GM19099 (cell line): ENCODE data around the gene KCNQ1.

Experiments
- POLR2A ChIP-seq: IDR thresholded peaks from 3 replicates; pipeline ENCODE4 v1.6.1; 2011; ENCODE audit warnings: low read depth; ENCODE audit not compliant: insufficient read length; ENCODE audit errors: extremely low read depth

The KCNQ1 gene

DNA sequence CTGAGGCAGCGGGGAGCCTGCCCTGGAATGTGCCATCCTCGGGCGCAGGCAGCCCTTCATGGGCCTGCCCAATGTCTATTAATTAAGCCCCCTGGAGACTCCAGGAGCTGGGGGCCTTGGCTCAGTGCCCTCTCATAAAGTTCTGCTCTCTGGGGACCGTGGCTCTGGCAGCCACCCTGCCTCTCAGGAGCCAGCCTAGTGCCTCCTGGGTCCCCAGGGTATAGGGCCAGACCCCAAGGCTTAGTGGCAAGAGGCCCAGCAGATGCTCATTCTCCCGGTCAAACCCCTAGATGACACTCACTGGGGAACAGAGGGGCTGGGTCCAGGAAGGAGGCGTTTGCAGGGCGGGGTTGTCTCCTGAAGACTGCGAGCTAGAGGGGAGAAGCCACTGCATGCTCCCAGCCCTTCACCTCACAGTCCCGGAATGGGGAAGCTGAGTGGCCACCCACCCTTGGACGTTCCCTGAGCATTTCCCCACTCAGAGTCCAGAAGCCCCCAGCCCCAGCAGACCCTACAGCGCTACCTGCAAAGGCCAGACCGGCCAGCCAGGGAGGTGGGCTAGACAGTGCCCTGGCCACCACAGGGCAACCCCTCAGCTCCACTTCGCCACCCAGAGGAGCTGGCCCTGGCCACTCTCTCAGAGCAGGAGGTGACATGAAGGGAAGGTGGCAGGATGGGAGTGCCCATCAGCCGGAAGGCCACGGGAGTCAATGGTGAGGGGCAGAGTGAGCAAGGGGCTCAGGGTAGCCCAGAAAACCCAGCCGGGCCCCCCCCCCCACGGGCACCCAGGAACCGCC is 357.8 kb downstream of the KCNQ1 start:
- TF ChIP-seq POLR2A: no peak

DNA sequence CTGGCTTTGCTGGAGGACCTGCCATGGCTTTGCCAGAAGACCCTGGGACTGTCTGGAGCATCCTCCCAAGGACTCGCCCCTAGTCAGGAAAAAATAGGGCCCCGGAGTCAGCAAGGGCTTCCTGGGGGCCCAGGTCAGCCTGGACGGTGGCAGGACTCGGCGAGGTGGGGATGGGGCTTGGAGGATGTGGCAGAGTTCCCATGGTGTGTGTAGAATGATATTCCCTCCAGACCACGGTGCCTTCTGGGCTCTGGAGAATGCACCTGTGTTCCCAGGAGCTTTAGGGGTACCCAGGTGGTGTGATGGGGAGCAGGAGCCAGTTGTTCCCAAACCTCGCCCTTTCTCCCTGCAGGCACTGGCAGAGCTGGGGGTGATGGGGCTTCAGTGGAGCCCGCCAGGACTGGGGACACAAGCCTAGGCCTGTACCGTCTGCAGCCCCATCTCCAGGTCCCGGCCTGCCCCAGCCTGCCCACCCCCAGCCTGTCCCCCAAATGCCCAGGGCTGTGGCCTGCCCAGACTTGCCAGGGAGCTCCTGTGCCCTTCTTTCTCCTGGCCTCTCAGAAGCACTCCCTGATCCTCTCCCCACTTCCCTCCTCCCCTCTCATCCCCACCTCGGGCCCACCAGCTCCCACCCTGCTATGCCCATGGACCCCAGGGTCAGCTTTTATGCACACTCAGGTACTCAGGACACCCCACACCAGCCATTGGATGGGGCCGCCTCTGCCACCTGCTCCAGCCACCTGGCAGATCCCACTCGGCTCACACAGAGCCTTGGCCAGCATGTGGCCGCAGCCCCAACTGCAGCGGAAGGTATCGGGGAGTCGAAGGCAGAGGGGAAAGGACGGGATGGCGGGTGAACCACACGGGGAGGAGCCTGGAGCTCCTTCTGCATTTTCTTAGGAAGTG is 358.6 kb downstream of the KCNQ1 start:
- TF ChIP-seq POLR2A: no peak

GRCh38 chr11:2804189-2804588 is 359.4 kb downstream of the KCNQ1 start:
- TF ChIP-seq POLR2A: no peak

DNA sequence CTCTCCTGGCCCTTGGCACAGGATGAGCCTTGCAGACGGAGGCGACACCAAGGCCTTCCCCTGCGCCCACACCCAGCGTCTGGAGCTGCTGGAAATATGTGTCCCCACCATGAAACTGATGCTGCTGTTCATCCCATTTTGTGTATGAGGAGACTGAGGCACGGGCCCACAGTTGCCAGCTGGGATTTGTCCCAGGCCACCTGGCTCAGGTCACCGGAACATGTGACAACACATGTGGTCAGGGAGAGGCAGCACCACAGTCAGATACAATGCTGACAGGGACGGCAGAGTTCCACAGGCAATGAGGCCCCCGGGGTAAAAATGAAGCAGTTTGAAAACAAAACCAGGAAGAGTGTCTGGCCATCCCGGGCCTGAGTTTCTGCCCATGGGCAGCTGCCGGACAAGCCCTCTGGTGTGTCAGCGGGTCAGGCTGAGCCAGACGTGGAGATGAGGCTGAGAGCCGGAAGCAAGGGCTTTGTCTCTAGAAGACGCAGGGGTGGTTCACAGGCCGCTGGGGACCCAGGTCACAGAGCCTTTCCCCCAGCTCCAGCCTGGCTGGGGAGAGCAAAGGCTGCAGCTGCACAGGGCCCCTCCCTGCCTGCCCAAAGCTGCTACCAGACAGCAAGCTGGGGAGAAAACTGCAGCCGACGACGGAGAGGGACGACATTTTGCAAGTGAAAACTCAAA is 360.0 kb downstream of the KCNQ1 start:
- no peak for TF ChIP-seq POLR2A

DNA sequence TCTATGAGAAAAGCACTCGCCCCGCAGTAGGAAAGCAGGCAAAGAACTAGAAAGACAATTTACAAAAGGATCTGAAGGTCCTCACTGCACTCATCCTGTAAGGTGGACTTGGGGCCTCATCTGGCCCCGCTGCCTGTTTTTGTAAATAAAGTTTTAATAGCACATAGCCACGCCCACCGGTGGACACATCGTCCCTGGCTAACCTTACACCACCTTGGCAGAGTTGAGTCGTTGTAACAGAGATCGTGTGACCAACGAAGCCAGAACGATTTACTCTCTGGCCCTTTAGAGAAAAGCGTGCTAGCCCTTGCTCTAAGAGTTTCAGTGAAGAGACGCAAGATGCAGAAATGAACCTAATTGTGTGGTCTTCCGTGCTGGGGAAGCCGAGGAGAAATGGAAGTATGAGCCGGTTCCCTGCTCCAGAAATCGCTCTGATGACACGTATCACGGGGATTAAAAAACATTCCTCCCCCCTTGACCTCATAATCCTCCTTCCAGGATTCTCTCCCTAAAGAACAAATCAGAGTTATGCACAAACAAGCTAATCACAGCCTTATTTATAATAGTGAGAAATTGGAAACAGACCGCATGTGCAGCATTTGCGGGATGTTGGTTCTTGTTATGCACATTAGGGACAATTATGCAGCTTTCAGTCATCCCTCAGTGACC is 360.7 kb downstream of the KCNQ1 start:
- TF ChIP-seq POLR2A: no peak

DNA sequence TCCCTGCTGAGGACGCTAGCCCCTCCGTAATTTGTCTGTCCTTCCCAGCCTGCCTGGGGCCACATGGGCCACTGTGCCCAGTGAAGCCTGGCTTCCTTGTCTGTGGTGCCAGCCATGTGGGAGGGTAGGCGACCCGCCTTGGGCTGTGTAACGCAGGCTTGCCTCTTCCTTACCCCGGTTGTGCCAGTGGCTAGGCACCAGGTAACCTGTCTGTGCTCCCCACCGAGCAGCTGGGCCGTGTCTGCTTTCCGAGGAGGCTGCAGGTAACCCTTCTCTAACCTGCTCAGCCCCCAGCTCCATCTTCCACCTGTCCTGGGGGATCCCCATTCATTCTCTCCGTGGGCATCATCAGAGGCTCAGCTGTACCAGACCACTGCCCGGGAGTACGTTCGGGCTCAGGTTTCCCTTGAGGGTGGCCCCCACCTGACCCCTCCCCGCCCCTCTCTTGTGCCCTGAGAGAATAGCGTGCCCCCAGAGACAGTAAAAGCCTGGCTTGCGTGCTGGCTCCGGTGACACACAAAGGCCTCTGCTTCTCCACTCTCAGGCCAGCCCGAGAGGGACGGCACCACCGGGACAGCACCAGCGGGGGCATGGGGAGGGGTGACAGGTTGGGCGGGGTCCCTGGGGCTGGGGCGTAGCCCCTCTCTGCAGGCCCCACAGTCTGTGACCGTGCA is 361.7 kb downstream of the KCNQ1 start:
- TF ChIP-seq POLR2A: no peak

- TF ChIP-seq POLR2A: no peak
Observed at GRCh38 chr11:2807025-2807681, 362.3 kb downstream of the KCNQ1 start.

DNA sequence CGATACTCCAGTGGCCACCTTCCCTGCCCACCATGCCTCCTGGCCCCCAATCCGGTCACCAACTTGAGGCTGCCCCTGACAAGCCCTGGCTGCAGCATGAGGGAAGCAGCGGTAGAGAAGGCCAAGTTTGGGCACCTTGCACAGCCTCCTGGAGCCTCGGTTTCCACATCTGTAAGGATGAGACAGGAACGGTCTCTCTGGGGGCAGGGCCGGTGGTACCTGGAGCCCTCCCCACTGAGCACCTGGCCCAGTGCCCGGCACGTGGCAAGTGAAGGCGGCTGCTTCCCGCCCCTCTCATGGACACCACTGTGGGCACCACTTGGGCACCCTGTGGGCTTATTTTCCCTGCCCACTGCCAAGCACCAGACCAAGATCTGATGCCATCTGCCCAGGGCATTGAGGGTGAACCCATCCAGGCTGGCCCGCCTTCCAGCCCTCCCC is 363.0 kb downstream of the KCNQ1 start:
- TF ChIP-seq POLR2A: no peak

DNA sequence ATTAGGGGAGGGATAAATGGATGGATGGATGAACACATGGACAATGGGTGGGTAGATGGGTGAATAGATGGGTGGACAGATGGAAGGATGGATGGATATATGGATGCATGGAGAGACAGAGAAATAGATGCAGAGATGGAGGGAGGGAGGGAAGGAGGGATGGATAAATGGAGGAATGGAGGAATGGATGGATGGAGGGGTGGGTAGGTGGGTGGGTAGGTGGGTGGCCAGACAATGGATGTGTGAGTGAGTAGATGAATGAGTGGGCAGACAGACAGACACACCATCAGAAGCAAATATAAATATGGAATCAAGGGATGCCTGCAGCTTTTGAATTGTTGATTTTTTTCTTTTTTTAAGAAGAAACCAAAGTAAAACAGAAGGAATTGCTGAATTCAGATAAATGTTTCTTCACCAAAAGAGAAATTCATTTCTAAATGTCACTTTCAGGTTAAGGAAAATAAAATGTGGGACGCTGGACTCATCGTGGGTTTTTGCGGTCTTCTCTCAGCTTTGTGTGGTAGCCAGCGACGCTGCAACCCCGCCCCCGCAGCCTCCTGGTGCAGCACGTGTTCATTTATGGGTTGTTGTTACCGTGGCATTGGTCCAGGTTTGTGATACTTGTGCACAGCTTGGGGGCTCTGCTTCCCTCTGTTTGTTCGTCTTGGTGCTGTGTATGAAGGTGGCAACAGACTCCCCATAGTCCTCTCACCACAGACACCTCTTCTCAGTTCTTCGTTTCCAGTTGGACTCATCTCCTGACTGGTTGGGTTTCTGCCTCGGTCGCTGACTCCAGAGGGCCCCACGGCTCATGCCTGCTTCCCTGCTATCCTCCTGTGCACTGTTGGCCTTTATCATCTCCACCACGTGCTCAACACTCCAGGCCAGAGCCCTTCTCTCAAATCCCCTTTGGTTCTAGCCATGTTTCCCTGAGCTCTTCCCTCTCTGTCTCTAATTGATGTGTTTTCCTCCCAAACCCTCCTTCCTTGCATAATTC is 364.3 kb downstream of the KCNQ1 start:
- TF ChIP-seq POLR2A: no peak

DNA sequence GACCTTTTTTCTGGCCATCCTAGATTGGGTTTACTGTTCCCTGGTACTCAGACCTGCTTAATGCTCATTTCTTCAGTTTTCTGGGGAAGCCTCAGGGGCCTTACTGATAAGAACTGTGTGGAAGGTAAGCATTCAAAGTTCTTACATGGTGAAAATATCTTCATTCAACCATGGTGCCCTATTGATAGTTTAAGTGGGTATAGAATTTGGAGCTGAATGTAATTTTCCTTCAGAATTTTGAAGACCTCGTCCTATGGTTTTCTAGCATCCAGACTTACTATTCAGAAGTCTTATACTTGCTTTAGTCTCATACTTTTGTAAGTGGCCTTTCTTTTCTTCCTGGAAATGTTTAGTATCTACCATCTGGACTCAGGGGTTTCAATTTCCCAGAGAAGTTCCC is 365.0 kb downstream of the KCNQ1 start:
- no peak for TF ChIP-seq POLR2A

- TF ChIP-seq POLR2A: no peak
Observed at GRCh38 chr11:2810411-2811205, 365.8 kb downstream of the KCNQ1 start.
